GM18909 (cell line): ENCODE measurements around the gene GDPGP1.
"Not testable (repeated sequence)": the region's sequence is repeated elsewhere in the genome, so short reads cannot be mapped to it uniquely, and the experiment has no call there.

Experiments used
- ATAC-seq: cut with Tn5 transposase; IDR thresholded peaks from one replicate; pipeline ENCODE4 v1.9.1; 2021; ENCODE audit warnings: mild to moderate bottlenecking; ENCODE audit not compliant: unreplicated experiment, poor library complexity

GDPGP1 gene

GRCh38 chr15:90293040-90293810 lies 59.2 kb downstream of the GDPGP1 start:
- ATAC-seq = not testable (repeated sequence)

GRCh38 chr15:90294159-90294558 lies 60.1 kb downstream of the GDPGP1 start:
- ATAC-seq = no peak

- ATAC-seq = no peak
Observed at GRCh38 chr15:90294601-90295269, 60.7 kb downstream of the GDPGP1 start.

- ATAC-seq = no peak
Observed at GRCh38 chr15:90295270-90295648, 61.2 kb downstream of the GDPGP1 start.
